NCI-H748 treated with DMSO at 0.1 percent for 48 hours (cell line): ENCODE results near the gene HLTF.
A peak's percentile ranks its signal among the peaks of the same experiment; 100 is the strongest.
"Not testable (repeated sequence)": the region's sequence is repeated elsewhere in the genome, so short reads cannot be mapped to it uniquely, and the experiment has no call there.

Source experiments
- DNase-seq: peaks from one replicate; lab custom pipeline; 2025; lab: John Stamatoyannopoulos, UW

Gene HLTF

DNA sequence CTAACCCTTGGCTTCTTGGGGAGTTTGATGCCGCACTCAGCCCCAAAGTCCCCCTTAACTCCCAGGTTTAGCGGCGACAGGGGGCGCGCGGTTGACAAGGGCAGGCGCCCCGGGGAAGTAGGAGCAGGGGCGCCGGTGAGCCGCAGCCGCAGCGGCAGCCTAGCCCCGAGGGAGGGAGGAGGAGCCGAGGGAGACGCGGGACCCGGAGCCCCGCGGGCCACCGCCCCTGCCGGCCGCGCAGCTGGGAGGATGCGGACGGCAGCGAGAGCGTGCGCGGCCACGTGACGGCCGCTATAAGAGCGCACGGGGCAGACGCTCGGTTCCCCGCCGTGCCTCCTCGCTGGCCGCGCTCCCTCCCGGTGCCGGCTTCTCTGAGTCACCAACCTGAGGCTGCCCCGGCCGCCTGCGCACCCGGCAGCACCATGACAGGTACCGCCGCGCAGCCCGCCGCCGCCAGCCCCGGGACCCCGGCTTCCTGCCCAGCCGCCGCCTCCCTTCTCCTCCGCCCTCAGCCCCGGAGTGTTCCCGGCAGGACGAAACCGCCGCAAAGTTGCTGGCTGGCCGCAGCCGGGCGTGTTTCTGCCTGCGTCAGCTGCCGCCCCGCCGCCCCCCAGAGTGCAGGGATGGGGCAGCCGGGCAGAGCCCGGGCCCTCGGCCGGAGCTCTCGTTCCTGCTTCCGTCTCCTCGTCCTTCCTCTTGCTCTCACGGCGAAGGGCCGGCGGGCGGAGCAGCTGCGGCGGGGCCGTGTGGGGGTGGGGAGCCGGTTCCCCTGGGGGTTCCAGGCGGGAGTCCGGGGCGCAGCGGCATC is 94.9 kb downstream of the HLTF start, which contains the start of gene GYG1:
GYG1 (plus strand) TSS at position 322 of the 808 bp plus-strand sequence; CDS start at position 423, 101 bp downstream.
- peak; percentile 17 for DNase-seq

DNA sequence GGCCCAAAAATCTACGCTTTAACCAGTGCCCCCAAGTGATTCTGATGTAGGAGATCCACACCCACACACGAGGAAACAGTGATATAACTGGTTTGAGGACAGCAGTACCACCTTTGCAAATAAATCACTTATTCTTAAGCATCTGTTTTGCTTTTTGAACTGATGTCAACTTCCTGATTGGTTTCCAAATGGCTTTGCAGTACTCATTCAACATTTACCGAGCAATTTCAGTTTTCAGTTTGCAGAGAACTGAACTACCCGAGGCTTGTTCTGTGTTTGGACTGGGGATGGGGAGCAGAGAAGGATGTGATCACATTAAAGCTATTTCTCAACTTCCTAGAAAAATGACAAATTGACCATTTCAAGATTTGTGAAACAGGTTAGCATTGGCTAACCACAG is 96.1 kb downstream of the HLTF start:
- no peak for DNase-seq

DNA sequence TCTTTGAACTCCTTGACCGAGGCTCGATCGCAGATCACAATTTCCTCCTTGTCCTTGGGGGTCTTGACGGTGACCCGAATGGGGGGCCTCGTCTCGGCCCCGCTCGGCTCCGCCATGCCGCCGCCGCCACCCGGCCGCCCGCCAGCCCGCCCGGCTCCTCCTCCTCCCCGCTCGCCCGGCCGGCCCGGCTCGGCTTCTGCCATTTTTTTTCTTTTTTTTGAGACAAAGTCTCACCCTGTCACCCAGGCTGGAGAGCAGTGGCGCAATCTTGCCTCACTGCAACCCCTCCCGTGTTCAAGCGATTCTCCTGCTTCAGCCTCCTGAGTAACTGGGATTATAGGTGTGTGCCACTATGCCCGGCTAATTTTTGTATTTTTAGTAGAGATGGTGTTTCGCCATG is 98.8 kb downstream of the HLTF start:
- DNase-seq: not testable (repeated sequence)

DNA sequence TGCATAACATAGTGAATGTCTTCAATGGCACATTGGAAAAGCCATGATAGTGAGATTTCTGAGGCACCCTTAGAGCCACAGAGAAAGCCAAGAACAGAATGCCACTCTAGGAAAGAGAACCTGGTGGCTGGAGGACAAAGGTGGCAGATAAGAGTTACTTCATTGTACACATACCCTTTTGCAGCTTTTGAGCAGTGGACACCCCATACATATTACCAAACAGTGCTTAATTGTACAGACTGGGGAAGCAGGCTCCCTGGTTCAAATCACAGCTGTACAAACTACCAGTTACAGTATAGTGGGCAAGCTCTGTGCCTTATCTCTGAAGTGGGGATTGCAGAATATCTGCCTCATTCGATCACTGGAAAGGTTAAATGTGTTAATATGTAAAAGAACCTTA is 105.1 kb downstream of the HLTF start:
- no peak for DNase-seq
